Inferior parietal cortex (tissue), 1 donor: ENCODE results near the gene CHCHD4.
"Not testable (repeated sequence)": the region's sequence is repeated elsewhere in the genome, so short reads cannot be mapped to it uniquely, and the experiment has no call there.

Experiments
- DNase-seq: peaks from one replicate; pipeline ENCODE4 v3.0.0-alpha.2; 2016; ENCODE audit errors: extremely low spot score

The CHCHD4 gene

GRCh38 chr3:14120111-14120920 lies 4.4 kb downstream of the CHCHD4 start:
- DNase-seq: no peak

- no peak for DNase-seq
Measured at GRCh38 chr3:14119651-14120050, 5.0 kb downstream of the CHCHD4 start.

GRCh38 chr3:14118400-14119381 lies 6.0 kb downstream of the CHCHD4 start:
- no peak for DNase-seq

- no peak for DNase-seq
Measured at GRCh38 chr3:14117468-14118399, 6.9 kb downstream of the CHCHD4 start.

- DNase-seq: no peak
Measured at GRCh38 chr3:14113965-14114635, 10.6 kb downstream of the CHCHD4 start.

- no peak for DNase-seq
Measured at GRCh38 chr3:14110699-14111098, 14.0 kb downstream of the CHCHD4 start.

- DNase-seq: not testable (repeated sequence)
Measured at GRCh38 chr3:14109821-14110220, 14.8 kb downstream of the CHCHD4 start.

- DNase-seq: no peak
Measured at GRCh38 chr3:14097616-14098391, 26.9 kb downstream of the CHCHD4 start.

GRCh38 chr3:14096742-14097141 lies 27.9 kb downstream of the CHCHD4 start:
- DNase-seq: no peak

GRCh38 chr3:14093831-14094230 lies 30.8 kb downstream of the CHCHD4 start:
- DNase-seq: no peak

GRCh38 chr3:14092464-14092863 lies 32.2 kb downstream of the CHCHD4 start:
- DNase-seq: no peak

- not testable (repeated sequence) for DNase-seq
Measured at GRCh38 chr3:14091959-14092358, 32.7 kb downstream of the CHCHD4 start.

GRCh38 chr3:14087461-14087860 lies 37.2 kb downstream of the CHCHD4 start:
- DNase-seq: not testable (repeated sequence)

- DNase-seq: no peak
Measured at GRCh38 chr3:14082108-14082657, 42.5 kb downstream of the CHCHD4 start.

- DNase-seq: no peak
Measured at GRCh38 chr3:14077310-14077709, 47.4 kb downstream of the CHCHD4 start.

- DNase-seq: not testable (repeated sequence)
Measured at GRCh38 chr3:14075233-14075632, 49.4 kb downstream of the CHCHD4 start.

- no peak for DNase-seq
Measured at GRCh38 chr3:14064910-14065309, 59.8 kb downstream of the CHCHD4 start.

- no peak for DNase-seq
Measured at GRCh38 chr3:14063152-14063551, 61.5 kb downstream of the CHCHD4 start.
